Loucy (cell line): ENCODE results near the gene GPR137B.

Experiments
- CTCF ChIP-seq: fragments of 200-600 bp; sonication (generic); conservative IDR thresholded peaks from 2 replicates; pipeline ENCODE4 v1.5.1; 2014; ENCODE audit warnings: mild to moderate bottlenecking, antibody characterized with exemption, low read length
- EZH2phosphoT487 ChIP-seq: fragments of 200-600 bp; IDR thresholded peaks from 2 replicates; pipeline ENCODE4 v1.6.1; 2018; ENCODE audit warnings: antibody characterized with exemption, mild to moderate bottlenecking, moderate library complexity, borderline replicate concordance

DNA sequence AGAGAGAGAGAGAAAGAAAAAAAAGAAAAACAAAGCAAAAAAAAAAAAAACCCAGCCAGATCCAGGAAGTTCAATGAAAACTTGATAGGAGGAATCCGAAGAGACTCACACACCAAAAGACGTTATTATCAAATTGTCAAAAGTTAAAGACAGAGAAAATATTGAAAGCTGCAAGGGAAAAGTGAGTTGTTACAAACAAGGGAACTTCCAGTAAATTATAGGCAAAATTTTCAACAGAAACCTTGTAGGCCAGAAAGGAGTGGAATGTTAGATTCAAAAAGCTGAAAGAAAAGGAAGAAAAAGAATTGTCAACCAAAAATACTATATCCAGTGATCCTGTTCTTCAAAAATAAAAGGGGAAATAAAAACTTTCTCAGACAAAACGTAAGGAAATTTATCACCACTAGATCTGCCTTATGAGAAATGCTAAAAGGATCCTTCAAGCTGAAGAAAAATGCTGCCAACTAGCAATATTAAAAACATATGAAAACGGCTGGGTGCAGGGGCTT lies 115.8 kb downstream of the GPR137B start:
- TF ChIP-seq CTCF, result no peak
- TF ChIP-seq EZH2phosphoT487, result no peak
